Astrocyte of the spinal cord (primary cell): Measurements from ENCODE around the gene HS3ST3A1.

Experiments
- DNase-seq: peaks from one replicate; pipeline ENCODE4 v3.0.0; 2011; ENCODE audit warnings: low read depth, low spot score
- H3K4me3 ChIP-seq: 2 replicates; pipeline ENCODE4 v1.5.1; 2011; ENCODE audit warnings: low read depth, mild to moderate bottlenecking, low read length, moderate library complexity
- in situ Hi-C: cut with HindIII; loops from 2 replicates; pipeline ENCODE4 v1.10.0; 2017; ENCODE audit warnings: low sequenced_read_pairs
- TF ChIP-seq, protein P1 (sequence below): IDR thresholded peaks from 2 replicates; pipeline ENCODE4 v1.5.1; 2012; ENCODE audit warnings: low read depth, mild to moderate bottlenecking, low read length, inconsistent platforms

Gene HS3ST3A1

DNA sequence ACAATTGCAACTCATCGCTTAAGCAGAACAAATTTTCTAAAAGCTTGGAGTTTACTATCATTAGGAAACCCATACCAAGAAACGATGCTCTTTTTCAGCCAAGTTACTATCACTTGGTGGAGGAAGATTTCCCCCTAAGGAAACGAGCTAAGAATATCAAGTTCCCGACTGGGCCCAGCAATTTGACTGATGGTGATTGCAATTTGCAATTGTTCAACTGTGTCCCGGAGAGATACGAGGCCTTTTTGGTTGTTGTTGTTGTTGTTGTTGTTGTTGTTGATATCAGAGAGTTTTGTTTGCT is 6.2 kb downstream of the HS3ST3A1 start:
- in situ Hi-C loops: no loop called here
- DNase-seq: peak; percentile 21
- no peak overlapping the region for H3K4me3 ChIP-seq
- TF ChIP-seq, protein P1, sequence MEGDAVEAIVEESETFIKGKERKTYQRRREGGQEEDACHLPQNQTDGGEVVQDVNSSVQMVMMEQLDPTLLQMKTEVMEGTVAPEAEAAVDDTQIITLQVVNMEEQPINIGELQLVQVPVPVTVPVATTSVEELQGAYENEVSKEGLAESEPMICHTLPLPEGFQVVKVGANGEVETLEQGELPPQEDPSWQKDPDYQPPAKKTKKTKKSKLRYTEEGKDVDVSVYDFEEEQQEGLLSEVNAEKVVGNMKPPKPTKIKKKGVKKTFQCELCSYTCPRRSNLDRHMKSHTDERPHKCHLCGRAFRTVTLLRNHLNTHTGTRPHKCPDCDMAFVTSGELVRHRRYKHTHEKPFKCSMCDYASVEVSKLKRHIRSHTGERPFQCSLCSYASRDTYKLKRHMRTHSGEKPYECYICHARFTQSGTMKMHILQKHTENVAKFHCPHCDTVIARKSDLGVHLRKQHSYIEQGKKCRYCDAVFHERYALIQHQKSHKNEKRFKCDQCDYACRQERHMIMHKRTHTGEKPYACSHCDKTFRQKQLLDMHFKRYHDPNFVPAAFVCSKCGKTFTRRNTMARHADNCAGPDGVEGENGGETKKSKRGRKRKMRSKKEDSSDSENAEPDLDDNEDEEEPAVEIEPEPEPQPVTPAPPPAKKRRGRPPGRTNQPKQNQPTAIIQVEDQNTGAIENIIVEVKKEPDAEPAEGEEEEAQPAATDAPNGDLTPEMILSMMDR: no peak

DNA sequence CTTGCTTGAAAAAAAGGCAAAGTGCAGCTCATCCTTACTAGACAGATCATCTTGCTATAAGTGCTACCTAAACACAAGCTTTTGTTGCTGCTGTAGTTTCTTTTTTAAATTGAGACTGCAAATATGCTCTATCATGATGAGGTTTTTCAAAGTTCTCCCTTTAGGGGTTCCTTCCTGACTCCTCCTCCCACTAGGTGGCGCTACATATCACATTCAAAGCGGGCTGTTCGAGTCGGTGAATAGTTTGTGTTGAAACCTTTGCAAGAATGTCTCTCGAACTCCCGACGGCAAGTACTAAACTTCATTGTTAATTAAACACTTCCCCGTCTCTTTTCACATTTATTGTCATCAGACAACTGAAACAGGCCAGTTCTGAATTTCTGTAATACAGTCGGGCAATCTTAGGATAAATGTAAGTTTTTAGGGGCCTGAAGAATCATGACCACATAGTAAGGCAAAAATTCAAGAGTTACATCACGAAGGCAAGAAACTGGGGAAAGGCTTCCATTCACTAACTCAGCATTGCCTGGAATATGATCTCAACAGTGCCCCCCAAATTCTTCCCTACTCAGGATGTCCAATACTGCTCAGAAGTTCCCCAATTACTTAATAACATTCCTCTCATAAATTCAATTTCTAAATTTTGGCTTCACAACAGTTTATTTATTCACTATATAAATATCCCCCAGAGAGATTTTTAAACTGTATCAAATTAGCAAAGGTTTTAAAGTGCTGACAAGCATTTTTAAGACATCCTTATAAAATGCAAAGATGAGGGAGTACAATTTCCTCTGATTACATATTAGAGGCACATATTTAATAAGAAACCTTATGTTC is 6.7 kb downstream of the HS3ST3A1 start:
- in situ Hi-C loops: no loop called here
- H3K4me3 ChIP-seq: no peak overlapping the region
- TF ChIP-seq, protein P1: peak; percentile 84
- DNase-seq: peak; percentile 89

DNA sequence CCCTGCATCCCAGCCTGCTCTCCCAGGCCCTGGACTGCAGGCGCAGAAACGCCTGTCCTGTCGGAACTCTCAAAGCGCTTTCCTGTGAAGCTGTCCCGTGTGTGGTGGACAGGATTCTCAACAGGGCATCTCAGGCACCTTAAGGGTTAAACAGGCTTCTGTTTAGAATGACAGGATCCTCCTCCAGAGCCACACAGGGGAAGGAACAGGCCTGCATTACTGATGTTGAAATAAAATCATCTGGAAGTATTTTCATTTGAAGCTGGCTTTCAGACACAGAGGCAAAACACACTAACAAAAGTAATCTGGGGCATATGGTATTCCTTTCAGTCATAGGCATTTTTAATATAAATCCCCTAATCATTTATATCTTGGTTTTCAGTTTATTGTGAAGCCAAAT is 7.4 kb downstream of the HS3ST3A1 start:
- in situ Hi-C loops: no loop called here
- no peak for DNase-seq
- TF ChIP-seq, protein P1: no peak
- H3K4me3 ChIP-seq: no peak overlapping the region

DNA sequence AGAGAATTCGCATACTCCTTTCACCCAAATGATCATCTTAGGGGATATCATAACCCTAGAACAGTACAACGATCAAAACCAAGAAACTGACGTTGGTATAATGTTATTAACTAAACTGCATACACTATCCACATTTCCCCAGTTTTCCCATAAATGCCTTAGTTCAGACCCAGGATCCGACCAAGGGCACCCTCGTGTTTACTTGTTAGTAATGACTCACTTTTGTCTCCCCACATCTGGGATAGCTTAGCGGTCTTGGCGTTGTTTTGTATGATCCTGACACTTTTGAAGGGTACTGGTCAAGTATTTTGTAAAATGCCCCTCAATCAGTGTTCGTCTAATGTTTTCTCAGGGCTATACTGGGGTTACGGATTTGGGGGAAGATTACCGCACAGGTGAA is 8.0 kb downstream of the HS3ST3A1 start:
- in situ Hi-C loops: no loop called here
- TF ChIP-seq, protein P1: no peak
- DNase-seq: peak; percentile 35
- H3K4me3 ChIP-seq: no peak overlapping the region

DNA sequence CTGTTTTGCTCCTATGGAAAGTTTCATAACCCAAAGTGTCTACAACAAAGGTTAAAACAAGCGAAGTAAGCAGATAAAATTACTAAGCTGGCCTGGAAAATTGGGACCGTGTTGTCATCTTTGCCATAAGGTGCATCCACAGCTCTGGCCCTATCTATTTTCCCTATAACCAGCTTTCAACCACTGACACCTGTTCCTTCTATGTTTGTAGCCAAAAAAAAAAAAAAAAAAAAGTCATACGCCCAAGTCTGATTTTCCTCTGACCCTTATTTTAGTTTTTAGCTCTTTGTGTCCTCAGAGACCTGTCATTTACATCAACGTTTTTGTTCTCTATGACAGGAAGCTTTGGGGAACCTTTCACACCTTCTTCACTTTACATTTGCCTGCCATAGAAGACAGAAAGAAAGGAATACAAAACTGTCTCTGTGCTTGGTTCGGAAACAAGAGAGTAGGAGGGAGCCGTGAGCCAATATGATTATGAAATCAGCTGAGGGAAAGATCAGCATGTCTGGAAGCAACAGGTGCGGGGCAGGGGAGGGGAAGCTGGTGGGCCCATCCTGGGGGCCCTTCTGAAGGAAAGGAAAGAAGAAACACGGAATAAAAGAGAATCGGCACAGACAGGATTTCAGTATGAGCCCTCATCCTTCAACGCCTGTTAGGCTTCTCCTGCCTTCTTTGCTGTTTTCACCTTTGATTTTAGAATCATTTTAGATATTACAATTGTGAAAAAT is 8.5 kb downstream of the HS3ST3A1 start:
- TF ChIP-seq, protein P1: no peak
- H3K4me3 ChIP-seq: no peak overlapping the region
- DNase-seq: no peak
- in situ Hi-C loops: no loop called here

DNA sequence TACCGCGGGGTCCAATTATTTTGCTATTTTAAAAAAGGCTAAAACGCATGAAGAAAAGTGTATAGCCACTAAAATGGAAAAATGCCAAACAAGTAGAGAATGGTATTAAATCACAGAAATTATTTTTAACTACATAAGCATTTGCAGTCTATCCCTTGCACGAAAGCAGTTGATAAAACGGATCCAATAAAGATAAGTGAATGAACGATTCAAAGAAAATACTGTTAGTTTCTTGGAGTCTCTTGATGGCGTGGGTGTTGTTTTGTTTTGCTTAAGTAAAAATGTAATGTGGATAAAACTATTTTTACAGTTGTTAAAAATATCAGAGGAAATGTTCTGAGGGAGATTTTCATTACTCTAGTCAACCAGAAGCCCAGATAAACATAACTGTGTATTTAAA is 9.3 kb downstream of the HS3ST3A1 start:
- TF ChIP-seq, protein P1: no peak
- in situ Hi-C loops: no loop called here
- no peak for DNase-seq
- no peak overlapping the region for H3K4me3 ChIP-seq
